K562 (cell line): ENCODE data around the gene TAF8. TPM values are rescaled to one million over a fixed set of nuclear protein-coding genes. Genes with fewer than 3 reads are reported as not detected.

ENCODE experiments used
- BDP1 ChIP-seq: IDR thresholded peaks from 3 replicates; pipeline ENCODE4 v1.6.1; 2011; ENCODE audit not compliant: insufficient read length, insufficient read depth
- CBFB ChIP-seq: sonication (generic); formaldehyde crosslinking; IDR thresholded peaks from 2 replicates; pipeline ENCODE4 v1.4.0; 2020; ENCODE audit warnings: mild to moderate bottlenecking, missing genetic modification reagents
- CTBP1 ChIP-seq: fragments of 450-650 bp; IDR thresholded peaks from 2 replicates; pipeline ENCODE4 v1.6.1; 2016; ENCODE audit warnings: borderline replicate concordance
- LCOR ChIP-seq: sonication (generic); formaldehyde crosslinking; IDR thresholded peaks from 2 replicates; pipeline ENCODE4 v1.8.0; 2022; ENCODE audit warnings: mild to moderate bottlenecking, missing genetic modification reagents
- PRMT5 ChIP-seq: sonication (generic); formaldehyde crosslinking; IDR thresholded peaks from 2 replicates; pipeline ENCODE4 v1.5.0; 2020; ENCODE audit warnings: missing genetic modification reagents
- RBM17 ChIP-seq: fragments of 200-400 bp; formaldehyde crosslinking; IDR thresholded peaks from 2 replicates; pipeline ENCODE4 v1.6.1; 2017; ENCODE audit warnings: low read depth, mild to moderate bottlenecking, low read length, borderline replicate concordance
- SMAD2 ChIP-seq: fragments of 150-350 bp; IDR thresholded peaks from 2 replicates; pipeline ENCODE4 v1.6.1; 2014; ENCODE audit warnings: low read depth, mild to moderate bottlenecking, low read length
- TBL1XR1 ChIP-seq, 2 experiments: IDR thresholded peaks; 2 replicates each; pipeline ENCODE4 v1.6.1; 2012; ENCODE audit warnings: improper control_type of control experiment in 2 of 2, low read length in 2 of 2, mild to moderate bottlenecking in 1 of 2
- ZBED1 ChIP-seq: IDR thresholded peaks from 2 replicates; pipeline ENCODE4 v1.6.1; 2014
- ZFP36 ChIP-seq: fragments of 150-350 bp; IDR thresholded peaks from 2 replicates; pipeline ENCODE4 v1.6.1; 2018; ENCODE audit warnings: low read length, low read depth; ENCODE audit not compliant: partially characterized antibody
- ZFX ChIP-seq: sonication (generic); formaldehyde crosslinking; IDR thresholded peaks from 2 replicates; pipeline ENCODE4 v1.8.0; 2022; ENCODE audit warnings: mild to moderate bottlenecking, missing genetic modification reagents, moderate library complexity
- ZNF699 ChIP-seq: fragments of 250-450 bp; sonication (Bioruptor Pico); IDR thresholded peaks from 2 replicates; pipeline ENCODE4 v1.8.0; 2021; ENCODE audit warnings: mild to moderate bottlenecking, moderate library complexity; ENCODE audit not compliant: insufficient replicate concordance
- polyA plus RNA-seq, 8 experiments: library from polyadenylated mRNA; depleted of rRNA in 4 of 8; stranded (reverse) in 5 of 8; unstranded in 3 of 8; fragments of >200 nt; fragmentation: Nextera tagmentation in 2 of 8; fragmentation: Illumina TruSeq in 1 of 8; extraction: Ambion mirVana in 2 of 8; extraction: Trizol in 1 of 8; gene quantifications; 2 replicates each; pipeline versions ENCODE4 v1.2.1 to v1.2.3, GENCODE V29; 2011 to 2014; ENCODE audit warnings: inconsistent platforms in 1 of 8, missing spikeins in 1 of 8
- total RNA-seq, 7 experiments: library from RNA; depleted of rRNA in 6 of 7; stranded (reverse); fragments of >200 nt in 6 of 7; fragmentation: Illumina TruSeq in 2 of 7; extraction: Trizol in 2 of 7; gene quantifications; 2 replicates each; pipeline versions ENCODE4 v1.2.1 to v1.2.3, GENCODE V29; 2011 to 2021; ENCODE audit warnings: low replicate concordance in 1 of 7
- TF ChIP-seq, protein P1 (sequence below), 2 experiments: fragments of 450-650 bp; formaldehyde crosslinking in 1 of 2; IDR thresholded peaks; 2 replicates each; pipeline versions ENCODE4 v1.4.0 to v1.6.1; 2014 to 2020; ENCODE audit warnings: mild to moderate bottlenecking in 2 of 2, borderline replicate concordance in 1 of 2, low read depth in 1 of 2
- TF ChIP-seq, protein P2 (sequence below): sonication (generic); formaldehyde crosslinking; IDR thresholded peaks from 2 replicates; pipeline ENCODE4 v1.8.1; 2023; ENCODE audit warnings: mild to moderate bottlenecking, missing genetic modification reagents
- TF ChIP-seq, protein P3 (sequence below), 2 experiments: fragments of 450-650 bp; IDR thresholded peaks; 2 replicates each; pipeline ENCODE4 v1.6.1; 2016
- TF ChIP-seq, protein P4 (sequence below): fragments of 250-450 bp; sonication (Bioruptor Pico); IDR thresholded peaks from 2 replicates; pipeline ENCODE4 v1.6.1; 2021; ENCODE audit warnings: mild to moderate bottlenecking

The TAF8 gene
- total and polyA plus RNA-seq, 9 of the 15 experiments (the other 6 are each of a cell fraction or from before 2014, with no cell fraction given), result 29.4 to 84.0 (median 52.6) TPM

DNA sequence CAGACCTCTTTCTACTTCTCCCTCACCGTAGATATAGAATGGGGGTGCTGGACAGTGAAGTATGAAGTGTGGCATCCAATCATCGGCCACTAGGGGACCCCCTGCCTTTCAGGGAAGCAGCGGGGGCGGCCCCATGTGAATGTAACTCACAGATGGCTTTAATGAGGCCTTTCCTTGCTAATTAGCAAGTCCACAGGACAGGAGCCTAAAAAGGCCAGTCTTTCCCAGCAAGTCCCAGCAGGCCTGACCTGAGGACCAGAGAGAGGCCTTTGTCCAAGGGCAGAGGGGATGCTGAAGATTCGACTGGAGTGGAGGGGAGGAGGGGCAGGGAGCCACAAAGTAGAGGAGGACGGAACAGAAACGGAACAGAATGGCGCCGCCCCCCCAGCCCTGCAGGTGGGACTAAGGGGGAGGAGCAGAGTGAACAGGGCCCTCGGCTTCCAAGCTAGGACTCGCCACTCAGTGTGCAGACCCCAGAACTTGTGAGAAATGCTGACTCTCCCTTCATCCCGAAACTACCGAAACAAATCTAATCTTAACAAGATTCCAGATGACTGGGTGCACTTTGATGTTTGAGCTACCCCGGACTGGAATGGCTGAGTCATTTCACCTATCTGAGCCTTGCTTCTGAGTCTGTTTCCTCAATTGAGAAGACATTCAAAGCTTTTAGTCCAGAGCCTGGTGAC lies 86.3 kb downstream of the TAF8 start (continued):
- TF ChIP-seq, protein P1, sequence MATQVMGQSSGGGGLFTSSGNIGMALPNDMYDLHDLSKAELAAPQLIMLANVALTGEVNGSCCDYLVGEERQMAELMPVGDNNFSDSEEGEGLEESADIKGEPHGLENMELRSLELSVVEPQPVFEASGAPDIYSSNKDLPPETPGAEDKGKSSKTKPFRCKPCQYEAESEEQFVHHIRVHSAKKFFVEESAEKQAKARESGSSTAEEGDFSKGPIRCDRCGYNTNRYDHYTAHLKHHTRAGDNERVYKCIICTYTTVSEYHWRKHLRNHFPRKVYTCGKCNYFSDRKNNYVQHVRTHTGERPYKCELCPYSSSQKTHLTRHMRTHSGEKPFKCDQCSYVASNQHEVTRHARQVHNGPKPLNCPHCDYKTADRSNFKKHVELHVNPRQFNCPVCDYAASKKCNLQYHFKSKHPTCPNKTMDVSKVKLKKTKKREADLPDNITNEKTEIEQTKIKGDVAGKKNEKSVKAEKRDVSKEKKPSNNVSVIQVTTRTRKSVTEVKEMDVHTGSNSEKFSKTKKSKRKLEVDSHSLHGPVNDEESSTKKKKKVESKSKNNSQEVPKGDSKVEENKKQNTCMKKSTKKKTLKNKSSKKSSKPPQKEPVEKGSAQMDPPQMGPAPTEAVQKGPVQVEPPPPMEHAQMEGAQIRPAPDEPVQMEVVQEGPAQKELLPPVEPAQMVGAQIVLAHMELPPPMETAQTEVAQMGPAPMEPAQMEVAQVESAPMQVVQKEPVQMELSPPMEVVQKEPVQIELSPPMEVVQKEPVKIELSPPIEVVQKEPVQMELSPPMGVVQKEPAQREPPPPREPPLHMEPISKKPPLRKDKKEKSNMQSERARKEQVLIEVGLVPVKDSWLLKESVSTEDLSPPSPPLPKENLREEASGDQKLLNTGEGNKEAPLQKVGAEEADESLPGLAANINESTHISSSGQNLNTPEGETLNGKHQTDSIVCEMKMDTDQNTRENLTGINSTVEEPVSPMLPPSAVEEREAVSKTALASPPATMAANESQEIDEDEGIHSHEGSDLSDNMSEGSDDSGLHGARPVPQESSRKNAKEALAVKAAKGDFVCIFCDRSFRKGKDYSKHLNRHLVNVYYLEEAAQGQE (IDR thresholded peaks at IDR 0.05; ENCODE audit: borderline replicate concordance), result peak; percentile 45; the same call in 1 of the 2 replicates
- TF ChIP-seq, protein P1 (CRISPR knock-in tag; IDR thresholded peaks at IDR 0.05; ENCODE audit: low read depth), result 0 out of 2 replicates have a peak, but pooled peaks have one; percentile 30
- no peak for TF ChIP-seq LCOR (CRISPR knock-in tag)
- TF ChIP-seq BDP1, result no peak
- no peak for TF ChIP-seq SMAD2
- peak; percentile 38; the same call in 1 of the 2 replicates for TF ChIP-seq ZFX (CRISPR knock-in tag)
- no peak for TF ChIP-seq CBFB (CRISPR knock-in tag)
- TF ChIP-seq ZNF699, result no peak
- TF ChIP-seq, protein P2, sequence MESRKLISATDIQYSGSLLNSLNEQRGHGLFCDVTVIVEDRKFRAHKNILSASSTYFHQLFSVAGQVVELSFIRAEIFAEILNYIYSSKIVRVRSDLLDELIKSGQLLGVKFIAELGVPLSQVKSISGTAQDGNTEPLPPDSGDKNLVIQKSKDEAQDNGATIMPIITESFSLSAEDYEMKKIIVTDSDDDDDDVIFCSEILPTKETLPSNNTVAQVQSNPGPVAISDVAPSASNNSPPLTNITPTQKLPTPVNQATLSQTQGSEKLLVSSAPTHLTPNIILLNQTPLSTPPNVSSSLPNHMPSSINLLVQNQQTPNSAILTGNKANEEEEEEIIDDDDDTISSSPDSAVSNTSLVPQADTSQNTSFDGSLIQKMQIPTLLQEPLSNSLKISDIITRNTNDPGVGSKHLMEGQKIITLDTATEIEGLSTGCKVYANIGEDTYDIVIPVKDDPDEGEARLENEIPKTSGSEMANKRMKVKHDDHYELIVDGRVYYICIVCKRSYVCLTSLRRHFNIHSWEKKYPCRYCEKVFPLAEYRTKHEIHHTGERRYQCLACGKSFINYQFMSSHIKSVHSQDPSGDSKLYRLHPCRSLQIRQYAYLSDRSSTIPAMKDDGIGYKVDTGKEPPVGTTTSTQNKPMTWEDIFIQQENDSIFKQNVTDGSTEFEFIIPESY (CRISPR knock-in tag), result peak; percentile 44; the same call in 1 of the 2 replicates
- TF ChIP-seq ZBED1, result no peak
- peak; percentile 86 for TF ChIP-seq CTBP1
- TF ChIP-seq, protein P3, sequence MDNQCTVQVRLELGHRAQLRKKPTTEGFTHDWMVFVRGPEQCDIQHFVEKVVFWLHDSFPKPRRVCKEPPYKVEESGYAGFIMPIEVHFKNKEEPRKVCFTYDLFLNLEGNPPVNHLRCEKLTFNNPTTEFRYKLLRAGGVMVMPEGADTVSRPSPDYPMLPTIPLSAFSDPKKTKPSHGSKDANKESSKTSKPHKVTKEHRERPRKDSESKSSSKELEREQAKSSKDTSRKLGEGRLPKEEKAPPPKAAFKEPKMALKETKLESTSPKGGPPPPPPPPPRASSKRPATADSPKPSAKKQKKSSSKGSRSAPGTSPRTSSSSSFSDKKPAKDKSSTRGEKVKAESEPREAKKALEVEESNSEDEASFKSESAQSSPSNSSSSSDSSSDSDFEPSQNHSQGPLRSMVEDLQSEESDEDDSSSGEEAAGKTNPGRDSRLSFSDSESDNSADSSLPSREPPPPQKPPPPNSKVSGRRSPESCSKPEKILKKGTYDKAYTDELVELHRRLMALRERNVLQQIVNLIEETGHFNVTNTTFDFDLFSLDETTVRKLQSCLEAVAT (IDR thresholded peaks at IDR 0.05), result peak in 1 of 2 experiments; percentile 13; a peak in 1 of 4 replicates
- TF ChIP-seq, protein P4, sequence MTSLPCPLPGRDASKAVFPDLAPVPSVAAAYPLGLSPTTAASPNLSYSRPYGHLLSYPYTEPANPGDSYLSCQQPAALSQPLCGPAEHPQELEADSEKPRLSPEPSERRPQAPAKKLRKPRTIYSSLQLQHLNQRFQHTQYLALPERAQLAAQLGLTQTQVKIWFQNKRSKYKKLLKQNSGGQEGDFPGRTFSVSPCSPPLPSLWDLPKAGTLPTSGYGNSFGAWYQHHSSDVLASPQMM (CRISPR knock-in tag), result no peak
- TF ChIP-seq TBL1XR1 (IDR thresholded peaks at IDR 0.05; ENCODE audit: low read length in 2 of 2), result no peak
- TF ChIP-seq RBM17, result no peak
- no peak for TF ChIP-seq PRMT5 (CRISPR knock-in tag)
- no peak for TF ChIP-seq ZFP36
